ENCODE measurements around the gene SMARCD3. TPM values are rescaled to one million over a fixed set of nuclear protein-coding genes. Genes with fewer than 3 reads are reported as not detected.
A peak's percentile ranks its signal among the peaks of the same experiment; 100 is the strongest.

SMARCD3 gene
- total and polyA plus RNA-seq, 2 of the 13 experiments (the other 11 are each of a cell fraction or from before 2014, with no cell fraction given), result 0.20 to 0.62 TPM

DNA sequence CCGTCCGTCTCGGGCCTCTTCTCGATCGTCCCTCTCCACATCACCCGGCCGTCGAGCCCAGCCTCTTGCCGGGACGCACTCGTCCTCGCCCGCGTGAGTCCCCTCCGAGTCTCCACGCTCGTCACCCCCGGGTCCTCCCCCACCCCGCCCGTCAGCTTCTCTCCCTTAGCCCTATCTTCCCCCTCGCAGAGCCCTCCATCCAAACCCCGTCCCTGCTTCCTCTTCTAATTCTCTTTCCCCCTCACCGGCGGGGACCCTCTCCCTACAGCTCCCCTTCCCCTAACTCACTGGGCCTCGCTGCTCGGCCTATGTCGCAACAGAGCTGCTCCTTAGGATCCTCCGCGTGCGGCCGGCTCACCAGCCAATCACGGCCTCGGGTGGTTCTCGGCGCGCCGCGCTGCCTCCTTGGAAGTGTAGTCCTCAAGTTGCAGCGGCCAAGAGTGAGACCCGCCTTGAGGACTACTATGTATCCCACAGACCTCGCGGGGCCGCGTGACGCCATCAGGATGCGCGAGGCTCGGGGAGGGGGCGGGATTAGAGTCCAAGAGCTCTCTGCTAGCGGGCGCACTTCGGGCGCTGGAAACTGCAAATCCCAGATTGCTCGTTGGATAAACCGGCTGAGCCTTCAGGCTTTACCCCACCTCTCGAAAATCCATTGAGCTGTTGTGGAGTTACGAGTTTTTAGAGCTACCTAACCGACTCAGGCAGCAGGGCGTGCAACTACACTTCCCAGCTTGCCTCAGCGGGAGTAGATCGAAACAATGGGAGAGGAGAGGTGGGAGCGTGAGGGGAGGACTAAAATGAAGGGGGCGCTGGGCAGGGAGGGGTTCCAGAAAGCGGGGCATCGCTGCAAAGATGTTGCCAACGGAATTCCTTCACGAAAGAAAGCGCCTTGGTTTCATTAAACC is 21.4 kb downstream of the SMARCD3 start, which contains the start of gene ABCF2 (continued):
- peak; percentile 90 for TF ChIP-seq GABPB1 (CRISPR knock-in tag; IDR thresholded peaks at IDR 0.05)
- TF ChIP-seq, protein P1, sequence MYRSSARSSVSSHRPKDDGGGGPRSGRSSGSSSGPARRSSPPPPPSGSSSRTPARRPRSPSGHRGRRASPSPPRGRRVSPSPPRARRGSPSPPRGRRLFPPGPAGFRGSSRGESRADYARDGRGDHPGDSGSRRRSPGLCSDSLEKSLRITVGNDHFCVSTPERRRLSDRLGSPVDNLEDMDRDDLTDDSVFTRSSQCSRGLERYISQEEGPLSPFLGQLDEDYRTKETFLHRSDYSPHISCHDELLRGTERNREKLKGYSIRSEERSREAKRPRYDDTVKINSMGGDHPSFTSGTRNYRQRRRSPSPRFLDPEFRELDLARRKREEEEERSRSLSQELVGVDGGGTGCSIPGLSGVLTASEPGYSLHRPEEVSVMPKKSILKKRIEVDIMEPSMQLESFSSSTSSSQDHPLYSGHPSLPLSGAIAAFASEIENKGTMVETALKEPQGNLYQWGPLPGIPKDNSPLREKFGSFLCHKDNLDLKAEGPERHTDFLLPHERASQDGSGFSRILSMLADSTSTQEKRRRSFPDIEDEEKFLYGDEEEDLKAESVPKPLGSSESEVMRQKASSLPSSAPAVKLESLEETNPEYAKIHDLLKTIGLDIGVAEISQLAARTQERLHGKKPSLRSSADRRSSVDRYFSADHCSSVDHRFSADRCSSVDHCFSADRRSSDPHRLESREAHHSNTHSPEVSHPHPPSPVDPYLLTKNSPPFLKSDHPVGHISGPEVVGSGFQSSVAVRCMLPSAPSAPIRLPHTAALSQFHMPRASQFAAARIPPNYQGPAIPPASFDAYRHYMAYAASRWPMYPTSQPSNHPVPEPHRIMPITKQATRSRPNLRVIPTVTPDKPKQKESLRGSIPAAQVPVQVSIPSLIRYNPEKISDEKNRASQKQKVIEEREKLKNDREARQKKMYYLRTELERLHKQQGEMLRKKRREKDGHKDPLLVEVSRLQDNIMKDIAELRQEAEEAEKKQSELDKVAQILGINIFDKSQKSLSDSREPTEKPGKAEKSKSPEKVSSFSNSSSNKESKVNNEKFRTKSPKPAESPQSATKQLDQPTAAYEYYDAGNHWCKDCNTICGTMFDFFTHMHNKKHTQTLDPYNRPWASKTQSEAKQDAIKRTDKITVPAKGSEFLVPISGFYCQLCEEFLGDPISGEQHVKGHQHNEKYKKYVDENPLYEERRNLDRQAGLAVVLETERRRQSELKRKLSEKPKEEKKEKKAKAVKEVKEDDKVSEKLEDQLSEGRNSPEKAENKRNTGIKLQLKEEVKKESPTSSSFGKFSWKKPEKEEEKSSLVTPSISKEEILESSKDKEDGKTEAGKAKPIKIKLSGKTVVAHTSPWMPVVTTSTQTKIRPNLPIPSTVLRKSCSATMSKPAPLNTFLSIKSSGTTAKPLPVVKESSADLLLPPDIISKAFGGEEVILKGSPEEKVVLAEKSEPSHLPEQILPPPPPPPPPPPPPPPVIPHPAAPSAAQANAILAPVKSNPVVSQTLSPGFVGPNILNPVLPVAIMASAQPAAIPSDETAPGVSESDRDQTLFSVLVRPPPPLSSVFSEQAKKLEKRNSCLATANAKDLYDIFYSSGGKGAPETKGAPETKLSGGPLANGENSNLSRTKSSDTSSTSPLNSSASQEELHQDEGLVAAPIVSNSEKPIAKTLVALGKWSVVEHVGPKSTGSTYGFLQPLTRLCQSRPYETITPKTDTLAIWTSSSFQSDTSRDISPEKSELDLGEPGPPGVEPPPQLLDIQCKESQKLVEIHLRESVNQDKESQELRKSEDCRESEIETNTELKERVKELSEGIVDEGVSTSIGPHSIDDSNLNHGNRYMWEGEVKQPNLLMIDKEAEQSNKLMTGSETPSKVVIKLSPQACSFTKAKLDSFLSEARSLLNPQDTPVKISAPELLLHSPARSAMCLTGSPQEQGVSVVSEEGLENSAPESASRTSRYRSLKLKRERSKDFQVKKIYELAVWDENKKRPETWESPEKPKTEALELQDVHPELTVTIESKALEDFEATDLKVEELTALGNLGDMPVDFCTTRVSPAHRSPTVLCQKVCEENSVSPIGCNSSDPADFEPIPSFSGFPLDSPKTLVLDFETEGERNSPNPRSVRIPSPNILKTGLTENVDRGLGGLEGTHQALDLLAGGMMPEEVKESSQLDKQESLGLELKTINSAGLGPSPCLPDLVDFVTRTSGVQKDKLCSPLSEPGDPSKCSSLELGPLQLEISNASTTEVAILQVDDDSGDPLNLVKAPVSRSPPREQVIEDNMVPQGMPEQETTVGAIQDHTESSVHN (CRISPR knock-in tag; IDR thresholded peaks at IDR 0.05), result no peak
- TF ChIP-seq ZNF556 (CRISPR knock-in tag; IDR thresholded peaks at IDR 0.05; ENCODE audit: borderline replicate concordance), result 0 out of 2 replicates have a peak, but pooled peaks have one; percentile 43
- TF ChIP-seq FOXA3 (CRISPR knock-in tag; IDR thresholded peaks at IDR 0.05), result peak; percentile 61
- no peak for TF ChIP-seq ZBTB38 (CRISPR knock-in tag; IDR thresholded peaks at IDR 0.05)
- peak; percentile 64; the same call in 1 of the 2 replicates for TF ChIP-seq EEA1 (CRISPR knock-in tag; IDR thresholded peaks at IDR 0.05; ENCODE audit: borderline replicate concordance)
- TF ChIP-seq, protein P2, sequence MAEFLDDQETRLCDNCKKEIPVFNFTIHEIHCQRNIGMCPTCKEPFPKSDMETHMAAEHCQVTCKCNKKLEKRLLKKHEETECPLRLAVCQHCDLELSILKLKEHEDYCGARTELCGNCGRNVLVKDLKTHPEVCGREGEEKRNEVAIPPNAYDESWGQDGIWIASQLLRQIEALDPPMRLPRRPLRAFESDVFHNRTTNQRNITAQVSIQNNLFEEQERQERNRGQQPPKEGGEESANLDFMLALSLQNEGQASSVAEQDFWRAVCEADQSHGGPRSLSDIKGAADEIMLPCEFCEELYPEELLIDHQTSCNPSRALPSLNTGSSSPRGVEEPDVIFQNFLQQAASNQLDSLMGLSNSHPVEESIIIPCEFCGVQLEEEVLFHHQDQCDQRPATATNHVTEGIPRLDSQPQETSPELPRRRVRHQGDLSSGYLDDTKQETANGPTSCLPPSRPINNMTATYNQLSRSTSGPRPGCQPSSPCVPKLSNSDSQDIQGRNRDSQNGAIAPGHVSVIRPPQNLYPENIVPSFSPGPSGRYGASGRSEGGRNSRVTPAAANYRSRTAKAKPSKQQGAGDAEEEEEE (CRISPR knock-in tag; IDR thresholded peaks at IDR 0.05; ENCODE audit: borderline replicate concordance), result no peak; the same call in 1 of the 2 replicates
- TF ChIP-seq, protein P3, sequence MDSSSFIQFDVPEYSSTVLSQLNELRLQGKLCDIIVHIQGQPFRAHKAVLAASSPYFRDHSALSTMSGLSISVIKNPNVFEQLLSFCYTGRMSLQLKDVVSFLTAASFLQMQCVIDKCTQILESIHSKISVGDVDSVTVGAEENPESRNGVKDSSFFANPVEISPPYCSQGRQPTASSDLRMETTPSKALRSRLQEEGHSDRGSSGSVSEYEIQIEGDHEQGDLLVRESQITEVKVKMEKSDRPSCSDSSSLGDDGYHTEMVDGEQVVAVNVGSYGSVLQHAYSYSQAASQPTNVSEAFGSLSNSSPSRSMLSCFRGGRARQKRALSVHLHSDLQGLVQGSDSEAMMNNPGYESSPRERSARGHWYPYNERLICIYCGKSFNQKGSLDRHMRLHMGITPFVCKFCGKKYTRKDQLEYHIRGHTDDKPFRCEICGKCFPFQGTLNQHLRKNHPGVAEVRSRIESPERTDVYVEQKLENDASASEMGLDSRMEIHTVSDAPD (CRISPR knock-in tag; IDR thresholded peaks at IDR 0.05), result 0 out of 2 replicates have a peak, but pooled peaks have one; percentile 20
- TF ChIP-seq, protein P4, sequence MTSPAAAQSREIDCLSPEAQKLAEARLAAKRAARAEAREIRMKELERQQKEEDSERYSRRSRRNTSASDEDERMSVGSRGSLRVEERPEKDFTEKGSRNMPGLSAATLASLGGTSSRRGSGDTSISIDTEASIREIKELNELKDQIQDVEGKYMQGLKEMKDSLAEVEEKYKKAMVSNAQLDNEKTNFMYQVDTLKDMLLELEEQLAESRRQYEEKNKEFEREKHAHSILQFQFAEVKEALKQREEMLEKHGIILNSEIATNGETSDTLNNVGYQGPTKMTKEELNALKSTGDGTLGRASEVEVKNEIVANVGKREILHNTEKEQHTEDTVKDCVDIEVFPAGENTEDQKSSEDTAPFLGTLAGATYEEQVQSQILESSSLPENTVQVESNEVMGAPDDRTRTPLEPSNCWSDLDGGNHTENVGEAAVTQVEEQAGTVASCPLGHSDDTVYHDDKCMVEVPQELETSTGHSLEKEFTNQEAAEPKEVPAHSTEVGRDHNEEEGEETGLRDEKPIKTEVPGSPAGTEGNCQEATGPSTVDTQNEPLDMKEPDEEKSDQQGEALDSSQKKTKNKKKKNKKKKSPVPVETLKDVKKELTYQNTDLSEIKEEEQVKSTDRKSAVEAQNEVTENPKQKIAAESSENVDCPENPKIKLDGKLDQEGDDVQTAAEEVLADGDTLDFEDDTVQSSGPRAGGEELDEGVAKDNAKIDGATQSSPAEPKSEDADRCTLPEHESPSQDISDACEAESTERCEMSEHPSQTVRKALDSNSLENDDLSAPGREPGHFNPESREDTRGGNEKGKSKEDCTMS (CRISPR knock-in tag; conservative IDR thresholded peaks at IDR 0.05), result no peak
- TF ChIP-seq KDM6A (CRISPR knock-in tag; IDR thresholded peaks at IDR 0.05; ENCODE audit: low read depth), result no peak
- TF ChIP-seq ZSCAN20 (CRISPR knock-in tag; IDR thresholded peaks at IDR 0.05; ENCODE audit: borderline replicate concordance), result 0 out of 2 replicates have a peak, but pooled peaks have one; percentile 18
- TF ChIP-seq NFE2L2 (IDR thresholded peaks at IDR 0.05; ENCODE audit: low read length), result no peak
- no peak for TF ChIP-seq FOSL1 (CRISPR knock-in tag; IDR thresholded peaks at IDR 0.05; ENCODE audit: borderline replicate concordance)
- no peak for TF ChIP-seq ZNF44 (CRISPR knock-in tag; IDR thresholded peaks at IDR 0.05)

Measured in HepG2 (cell line).